GM12892 (cell line): ENCODE data around the gene MINDY4.

ENCODE experiments used
- POLR2A ChIP-seq: IDR thresholded peaks from 2 replicates; pipeline ENCODE4 v1.6.1; 2011; ENCODE audit warnings: low read depth, low read length, control low read depth
- POLR2AphosphoS5 ChIP-seq: IDR thresholded peaks from 2 replicates; pipeline ENCODE4 v1.6.1; 2011; ENCODE audit warnings: low read depth, low read length, control low read depth
- TAF1 ChIP-seq: IDR thresholded peaks from 2 replicates; pipeline ENCODE4 v1.6.1; 2011; ENCODE audit warnings: low read depth, mild to moderate bottlenecking, control low read depth, low read length, borderline replicate concordance

- TF ChIP-seq POLR2AphosphoS5: no peak
- no peak for TF ChIP-seq POLR2A
- no peak for TF ChIP-seq TAF1
Measured at GRCh38 chr7:30736291-30736690, 34.9 kb upstream of the MINDY4 start.
